Caco-2 (cell line): ENCODE results near the gene P2RY2. TPM values are rescaled to one million over a fixed set of nuclear protein-coding genes. Genes with fewer than 3 reads are reported as not detected.

Experiments used
- BruUV-seq: library from RNA; stranded (reverse); fragments of 400-500 nt; replicated peaks from 2 replicates; lab custom pipeline; 2021; lab: Mats Ljungman, UMichigan
- CTCF ChIA-PET: fragments of 300-600 bp; sonication (Branson Sonifier 250); formaldehyde crosslinking; loops from one replicate; lab custom pipeline; 2022; ENCODE audit warnings: antibody characterized with exemption; lab: Charles Lee
- POLR2A ChIA-PET: fragments of 300-600 bp; sonication (Branson Sonifier 250); formaldehyde crosslinking; loops from one replicate; lab custom pipeline; 2022; ENCODE audit warnings: antibody characterized with exemption; lab: Charles Lee
- DNase-seq, 2 experiments: peaks; one replicate each; pipeline versions ENCODE4 v3.0.0 to v3.0.0-alpha.2; 2020 to 2022
- H3K27me3 ChIP-seq: replicated peaks from 2 replicates; pipeline ENCODE4 v1.6.0; 2011; ENCODE audit warnings: low read length; ENCODE audit not compliant: control insufficient read depth, insufficient read depth
- H3K36me3 ChIP-seq: 2 replicates; pipeline ENCODE4 v1.5.1; 2011; ENCODE audit warnings: low read length; ENCODE audit not compliant: control insufficient read depth, insufficient read depth
- H3K4me1 ChIP-seq: fragments of 250-450 bp; sonication (Bioruptor Pico); 2 replicates; pipeline ENCODE4 v1.5.1; 2020; ENCODE audit warnings: mild to moderate bottlenecking
- H3K4me3 ChIP-seq: 2 replicates; pipeline ENCODE4 v1.5.1; 2011; ENCODE audit warnings: low read depth, mild to moderate bottlenecking, control low read depth, low read length
- H3K9me3 ChIP-seq: fragments of 250-450 bp; sonication (Bioruptor Pico); 2 replicates; pipeline ENCODE4 v1.5.1; 2020; ENCODE audit warnings: mild to moderate bottlenecking, moderate library complexity
- H3K27ac Mint-ChIP-seq: one replicate; pipeline ENCODE4 v1.8.0; 2022; ENCODE audit warnings: mixed read lengths; ENCODE audit not compliant: unreplicated experiment
- H3K27me3 Mint-ChIP-seq: one replicate; pipeline ENCODE4 v1.8.0; 2022; ENCODE audit warnings: mixed read lengths; ENCODE audit not compliant: insufficient read depth, unreplicated experiment
- H3K36me3 Mint-ChIP-seq: one replicate; pipeline ENCODE4 v1.8.0; 2022; ENCODE audit warnings: mild to moderate bottlenecking, mixed read lengths; ENCODE audit not compliant: insufficient read depth, unreplicated experiment
- H3K4me1 Mint-ChIP-seq: one replicate; pipeline ENCODE4 v1.8.0; 2022; ENCODE audit warnings: low read depth, mixed read lengths; ENCODE audit not compliant: unreplicated experiment
- H3K4me3 Mint-ChIP-seq: one replicate; pipeline ENCODE4 v1.8.0; 2022; ENCODE audit warnings: mild to moderate bottlenecking, moderate library complexity, mixed read lengths; ENCODE audit not compliant: unreplicated experiment
- H3K9me3 Mint-ChIP-seq: one replicate; pipeline ENCODE4 v1.8.0; 2022; ENCODE audit warnings: mixed read lengths; ENCODE audit not compliant: unreplicated experiment
- intact Hi-C: fragments of 100-400 bp; cut with micrococcal nuclease; formaldehyde crosslinking; loops from one replicate; pipeline ENCODE4 v1.10.0; 2022; ENCODE audit not compliant: unreplicated experiment
- total RNA-seq: library from RNA; stranded (reverse); gene quantifications from 2 replicates; pipeline ENCODE4 v1.2.3, GENCODE V29; 2022
- TF ChIP-seq, protein P1 (sequence below), 2 experiments: fragments of 200-600 bp in 1 of 2; IDR thresholded peaks; 1 replicate in 1 of 2; 2 replicates in 1 of 2; pipeline versions ENCODE4 v1.5.1 to v1.8.0; 2011 to 2022; ENCODE audit warnings: antibody characterized with exemption in 1 of 2, control low read depth in 1 of 2, inconsistent platforms in 1 of 2, low read depth in 1 of 2, low read length in 1 of 2, mild to moderate bottlenecking in 1 of 2, moderate library complexity in 1 of 2; ENCODE audit not compliant: insufficient read depth in 1 of 2, severe bottlenecking in 1 of 2, unreplicated experiment in 1 of 2

The P2RY2 gene
- total RNA-seq, 1 experiment from 2014 or later, result 10.4 TPM

DNA sequence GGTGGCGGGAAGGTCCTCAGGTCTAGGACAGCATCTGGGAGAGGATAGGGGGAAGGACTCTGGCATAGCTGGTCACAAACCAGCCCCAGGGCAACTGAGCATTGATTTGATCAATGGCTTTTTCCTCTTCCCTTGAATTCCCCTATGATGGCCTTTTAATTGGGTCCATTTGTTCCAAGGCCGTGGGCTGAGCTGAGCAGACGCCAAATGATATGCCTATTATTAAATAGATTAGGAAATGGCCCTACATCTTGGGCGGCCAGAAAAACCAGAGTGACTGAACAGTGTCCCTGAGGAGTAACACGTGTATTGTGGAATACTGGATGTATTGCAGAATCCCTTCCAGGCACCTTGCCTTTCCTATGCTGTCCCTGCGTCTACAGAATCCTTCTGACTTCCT lies 27.4 kb downstream of the P2RY2 start:
- CTCF ChIA-PET, result interaction anchor here (1.0 to 1.9 kb wide), 3 partner anchors 8 to 58 kb away, joined by 3 to 7 read pairs (median 4); no protein-coding TSS in a partner anchor

DNA sequence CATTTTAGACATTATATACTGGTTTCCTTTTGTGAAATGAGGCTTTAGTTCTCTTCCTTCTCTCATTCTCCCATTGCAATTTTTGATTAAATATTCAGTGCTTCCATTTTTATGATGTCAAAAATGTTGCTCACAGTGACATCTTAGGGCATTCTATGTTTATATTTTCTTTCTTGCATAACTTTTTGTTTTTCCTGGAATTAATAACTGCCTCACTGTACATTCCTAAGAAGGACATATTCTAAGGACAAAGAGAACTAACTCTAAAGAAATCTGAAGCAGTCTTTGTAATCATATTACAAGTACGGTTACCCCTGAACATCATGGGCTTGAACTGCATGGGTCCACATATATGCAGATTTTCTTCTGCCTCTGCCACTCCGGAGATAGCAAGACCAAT lies 28.2 kb downstream of the P2RY2 start:
- Mint-ChIP-seq H3K36me3 (no peaks in the 10 kb centered on the region), H3K27me3 (no peaks in the 10 kb centered on the region), H3K4me1 (peaks cover 27% of the 10 kb centered on the region), H3K9me3 (no peaks in the 10 kb centered on the region), H3K4me3 (no peak overlapping the region), H3K27ac (no peak overlapping the region)
- ChIA-PET CTCF (interaction anchor here (0.6 to 1.9 kb wide), 2 partner anchors 9 to 59 kb away, joined by 5 to 7 read pairs; no protein-coding TSS in a partner anchor), POLR2A (no interaction called here)
- intact Hi-C loops, result no loop called here
- no peak overlapping the region for H3K4me3 ChIP-seq
- DNase-seq, result no peak
- TF ChIP-seq, protein P1, sequence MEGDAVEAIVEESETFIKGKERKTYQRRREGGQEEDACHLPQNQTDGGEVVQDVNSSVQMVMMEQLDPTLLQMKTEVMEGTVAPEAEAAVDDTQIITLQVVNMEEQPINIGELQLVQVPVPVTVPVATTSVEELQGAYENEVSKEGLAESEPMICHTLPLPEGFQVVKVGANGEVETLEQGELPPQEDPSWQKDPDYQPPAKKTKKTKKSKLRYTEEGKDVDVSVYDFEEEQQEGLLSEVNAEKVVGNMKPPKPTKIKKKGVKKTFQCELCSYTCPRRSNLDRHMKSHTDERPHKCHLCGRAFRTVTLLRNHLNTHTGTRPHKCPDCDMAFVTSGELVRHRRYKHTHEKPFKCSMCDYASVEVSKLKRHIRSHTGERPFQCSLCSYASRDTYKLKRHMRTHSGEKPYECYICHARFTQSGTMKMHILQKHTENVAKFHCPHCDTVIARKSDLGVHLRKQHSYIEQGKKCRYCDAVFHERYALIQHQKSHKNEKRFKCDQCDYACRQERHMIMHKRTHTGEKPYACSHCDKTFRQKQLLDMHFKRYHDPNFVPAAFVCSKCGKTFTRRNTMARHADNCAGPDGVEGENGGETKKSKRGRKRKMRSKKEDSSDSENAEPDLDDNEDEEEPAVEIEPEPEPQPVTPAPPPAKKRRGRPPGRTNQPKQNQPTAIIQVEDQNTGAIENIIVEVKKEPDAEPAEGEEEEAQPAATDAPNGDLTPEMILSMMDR (IDR thresholded peaks at IDR 0.05; ENCODE audit: insufficient read depth in 1 of 2, low read depth in 1 of 2, low read length in 1 of 2, severe bottlenecking in 1 of 2, unreplicated experiment in 1 of 2), result no peak
- 0 out of 2 replicates have a peak, but pooled peaks cover 12% of the 10 kb centered on the region for H3K4me1 ChIP-seq
- no peaks in the 10 kb centered on the region for H3K36me3 ChIP-seq
- no TSS peak for BruUV-seq
- H3K9me3 ChIP-seq, result no peaks in the 10 kb centered on the region
- H3K27me3 ChIP-seq, result no peaks in the 10 kb centered on the region

More for the DNA sequence above, 27.4 kb downstream of the P2RY2 start:
- intact Hi-C loops, result no loop called here
- no TSS peak for BruUV-seq
- TF ChIP-seq, protein P1 (IDR thresholded peaks at IDR 0.05; ENCODE audit: insufficient read depth in 1 of 2, low read depth in 1 of 2, low read length in 1 of 2, severe bottlenecking in 1 of 2, unreplicated experiment in 1 of 2), result no peak
- H3K9me3 Mint-ChIP-seq, result no peaks in the 10 kb centered on the region
- no peak overlapping the region for H3K4me3 ChIP-seq
- H3K27me3 ChIP-seq, result no peaks in the 10 kb centered on the region
- H3K27ac Mint-ChIP-seq, result peak overlapping the region; percentile 1
- H3K9me3 ChIP-seq, result no peaks in the 10 kb centered on the region
- H3K4me1 Mint-ChIP-seq, result peaks cover 27% of the 10 kb centered on the region
- no peaks in the 10 kb centered on the region for H3K27me3 Mint-ChIP-seq
- DNase-seq, result peak in 1 of 2 experiments; percentile 35
- H3K4me3 Mint-ChIP-seq, result no peak overlapping the region
- POLR2A ChIA-PET, result interaction anchor here (0.7 to 1.1 kb wide), 2 partner anchors 40 to 67 kb away, joined by 3 to 5 read pairs; no protein-coding TSS in a partner anchor
- H3K36me3 Mint-ChIP-seq, result no peaks in the 10 kb centered on the region
- no peaks in the 10 kb centered on the region for H3K36me3 ChIP-seq
- H3K4me1 ChIP-seq, result 0 out of 2 replicates have a peak, but pooled peaks cover 12% of the 10 kb centered on the region

DNA sequence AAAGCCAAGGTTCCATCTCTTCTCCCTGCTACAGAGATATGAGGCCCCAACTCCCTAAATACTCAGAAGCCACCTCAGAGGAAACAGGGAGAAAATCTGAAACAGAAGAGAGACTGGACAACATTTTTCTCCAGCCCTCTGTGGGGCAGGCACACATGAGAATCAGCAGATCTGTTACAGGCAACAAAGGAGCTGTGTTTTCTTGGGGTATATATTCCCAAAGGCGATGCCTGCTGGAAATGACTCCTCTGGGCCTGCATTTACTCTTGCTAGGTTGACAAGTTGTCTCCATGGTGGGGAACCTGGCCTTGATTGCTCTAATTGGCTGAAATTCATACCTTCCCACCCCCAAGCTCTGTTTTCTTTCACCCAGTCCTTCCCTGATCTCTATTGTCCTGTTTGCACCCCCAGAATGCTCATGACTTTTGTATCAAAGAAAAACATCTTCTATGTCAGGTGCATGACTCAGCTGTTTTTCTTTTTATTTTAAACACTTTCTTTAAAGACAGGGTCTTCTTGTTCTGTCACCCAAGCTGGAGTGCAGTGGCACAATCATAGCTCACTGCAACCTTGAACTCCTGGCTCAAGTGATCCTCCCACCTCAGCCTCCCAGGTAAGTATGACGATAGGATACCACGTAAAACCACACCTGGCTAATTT lies 30.6 kb downstream of the P2RY2 start:
- Mint-ChIP-seq H3K36me3 (no peaks in the 10 kb centered on the region), H3K4me3 (no peak overlapping the region), H3K27ac (peak overlapping the region; percentile 5), H3K27me3 (no peaks in the 10 kb centered on the region), H3K9me3 (no peaks in the 10 kb centered on the region), H3K4me1 (peaks cover 20% of the 10 kb centered on the region)
- CTCF ChIA-PET, result interaction anchor here (0.6 to 1.0 kb wide), 2 partner anchors 55 to 86 kb away, joined by 3 read pairs; no protein-coding TSS in a partner anchor
- TF ChIP-seq, protein P1 (IDR thresholded peaks at IDR 0.05; ENCODE audit: insufficient read depth in 1 of 2, low read depth in 1 of 2, low read length in 1 of 2, severe bottlenecking in 1 of 2, unreplicated experiment in 1 of 2), result no peak
- no TSS peak for BruUV-seq
- H3K9me3 ChIP-seq, result no peaks in the 10 kb centered on the region
- no peaks in the 10 kb centered on the region for H3K36me3 ChIP-seq
- no peak for DNase-seq
- H3K27me3 ChIP-seq, result no peaks in the 10 kb centered on the region
- intact Hi-C loops, result no loop called here
- H3K4me1 ChIP-seq, result 0 out of 2 replicates have a peak, but pooled peaks cover 4% of the 10 kb centered on the region
- POLR2A ChIA-PET, result no interaction called here
- no peak overlapping the region for H3K4me3 ChIP-seq
